Ovary (tissue), 3 donors: ENCODE data around the gene TNFSF13.

Experiments
- CTCF ChIP-seq, 3 donors: fragments of 450-650 bp in 2 of 3; fragments of 200-600 bp in 1 of 3; IDR thresholded peaks; one replicate each; pipeline versions ENCODE4 v1.5.1 to v1.8.0; 2016 to 2022; ENCODE audit warnings: antibody characterized with exemption in 3 of 3, mild to moderate bottlenecking in 1 of 3
- EP300 ChIP-seq: sonication (generic); formaldehyde crosslinking; IDR thresholded peaks from one replicate; pipeline ENCODE4 v1.6.1; 2017; ENCODE audit warnings: antibody characterized with exemption
- POLR2A ChIP-seq: fragments of 450-650 bp; IDR thresholded peaks from one replicate; pipeline ENCODE4 v1.6.1; 2017; ENCODE audit warnings: antibody characterized with exemption, mild to moderate bottlenecking, moderate library complexity
- donor health status: DM: no; HTN: no; CAD: no.

GRCh38 chr17:7512824-7513540 lies 45.6 kb upstream of the TNFSF13 start:
- no peak for TF ChIP-seq EP300
- TF ChIP-seq POLR2A = no peak
- no peak for TF ChIP-seq CTCF (IDR thresholded peaks at IDR 0.05)
